Measurements from ENCODE around the gene MROH2A. TPM values are rescaled to one million over a fixed set of nuclear protein-coding genes. Genes with fewer than 3 reads are reported as not detected.

Gene MROH2A
- total RNA-seq, 1 donor: not detected

- no peak for TF ChIP-seq CTCF (IDR thresholded peaks at IDR 0.05; ENCODE audit: insufficient read depth, low read depth, low read length)
- H3K4me3 ChIP-seq (ENCODE audit: low read depth, low read length): no peak overlapping the region
- DNase-seq (ENCODE audit: low read depth): no peak
These were observed 54.3 kb downstream of the MROH2A start for GRCh38 chr2:233832414-233832813.

GRCh38 chr2:233832869-233833311 is 54.8 kb downstream of the MROH2A start:
- H3K4me3 ChIP-seq (ENCODE audit: low read depth, low read length): no peak overlapping the region
- peak; percentile 59 for TF ChIP-seq CTCF (IDR thresholded peaks at IDR 0.05; ENCODE audit: insufficient read depth, low read depth, low read length)
- DNase-seq (ENCODE audit: low read depth): peak; percentile 63

- H3K4me3 ChIP-seq (ENCODE audit: low read depth, low read length): no peak overlapping the region
- no peak for TF ChIP-seq CTCF (IDR thresholded peaks at IDR 0.05; ENCODE audit: insufficient read depth, low read depth, low read length)
- DNase-seq (ENCODE audit: low read depth): no peak
These were observed 55.2 kb downstream of the MROH2A start for GRCh38 chr2:233833345-233833744.

GRCh38 chr2:233835230-233836186 is 57.4 kb downstream of the MROH2A start:
- DNase-seq (ENCODE audit: low read depth): no peak
- no peak overlapping the region for H3K4me3 ChIP-seq (ENCODE audit: low read depth, low read length)
- TF ChIP-seq CTCF (IDR thresholded peaks at IDR 0.05; ENCODE audit: insufficient read depth, low read depth, low read length): no peak

GRCh38 chr2:233836359-233836758 is 58.2 kb downstream of the MROH2A start:
- DNase-seq (ENCODE audit: low read depth): no peak
- no peak for TF ChIP-seq CTCF (IDR thresholded peaks at IDR 0.05; ENCODE audit: insufficient read depth, low read depth, low read length)
- H3K4me3 ChIP-seq (ENCODE audit: low read depth, low read length): no peak overlapping the region

GRCh38 chr2:233837694-233838229 is 59.6 kb downstream of the MROH2A start:
- no peak for DNase-seq (ENCODE audit: low read depth)
- TF ChIP-seq CTCF (IDR thresholded peaks at IDR 0.05; ENCODE audit: insufficient read depth, low read depth, low read length): no peak

More at GRCh38 chr2:233837694-233838229, 59.6 kb downstream of the MROH2A start:
- no peak overlapping the region for H3K4me3 ChIP-seq (ENCODE audit: low read depth, low read length)

Measured in fibroblast of villous mesenchyme (primary cell).